HG03039 (cell line): ENCODE results near the gene MORN5.

Experiments used
- ATAC-seq: cut with Tn5 transposase; IDR thresholded peaks from one replicate; pipeline ENCODE4 v1.9.1; 2021; ENCODE audit warnings: mild to moderate bottlenecking, moderate library complexity; ENCODE audit not compliant: unreplicated experiment

MORN5 gene

GRCh38 chr9:122143296-122143695 is 16.4 kb upstream of the MORN5 start:
- no peak for ATAC-seq

DNA sequence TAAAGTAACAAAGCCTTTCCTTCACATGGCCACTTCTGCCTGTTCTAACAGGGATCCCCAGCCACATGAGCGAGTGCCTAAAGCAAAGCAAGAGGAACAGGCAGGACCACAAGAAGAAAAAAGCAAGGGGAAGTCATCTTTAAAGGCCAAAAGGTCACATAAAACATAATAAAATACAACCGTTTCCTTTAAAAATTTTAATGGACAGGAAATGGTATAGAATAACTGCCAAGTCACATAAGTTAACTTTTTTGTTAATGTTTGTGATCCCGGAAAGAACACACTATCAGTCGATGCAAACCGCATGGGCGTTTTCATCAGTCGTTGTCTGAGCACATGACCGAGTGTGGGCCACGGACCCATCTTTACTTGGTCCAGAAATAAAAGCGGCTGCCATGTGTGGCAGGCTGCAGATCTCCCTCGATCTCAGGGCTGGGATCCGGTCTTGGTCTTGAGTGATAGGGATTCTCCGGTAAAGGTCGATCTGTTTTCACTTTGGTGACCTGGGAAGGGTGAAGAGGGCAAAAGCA is 15.8 kb upstream of the MORN5 start:
- ATAC-seq, result no peak

DNA sequence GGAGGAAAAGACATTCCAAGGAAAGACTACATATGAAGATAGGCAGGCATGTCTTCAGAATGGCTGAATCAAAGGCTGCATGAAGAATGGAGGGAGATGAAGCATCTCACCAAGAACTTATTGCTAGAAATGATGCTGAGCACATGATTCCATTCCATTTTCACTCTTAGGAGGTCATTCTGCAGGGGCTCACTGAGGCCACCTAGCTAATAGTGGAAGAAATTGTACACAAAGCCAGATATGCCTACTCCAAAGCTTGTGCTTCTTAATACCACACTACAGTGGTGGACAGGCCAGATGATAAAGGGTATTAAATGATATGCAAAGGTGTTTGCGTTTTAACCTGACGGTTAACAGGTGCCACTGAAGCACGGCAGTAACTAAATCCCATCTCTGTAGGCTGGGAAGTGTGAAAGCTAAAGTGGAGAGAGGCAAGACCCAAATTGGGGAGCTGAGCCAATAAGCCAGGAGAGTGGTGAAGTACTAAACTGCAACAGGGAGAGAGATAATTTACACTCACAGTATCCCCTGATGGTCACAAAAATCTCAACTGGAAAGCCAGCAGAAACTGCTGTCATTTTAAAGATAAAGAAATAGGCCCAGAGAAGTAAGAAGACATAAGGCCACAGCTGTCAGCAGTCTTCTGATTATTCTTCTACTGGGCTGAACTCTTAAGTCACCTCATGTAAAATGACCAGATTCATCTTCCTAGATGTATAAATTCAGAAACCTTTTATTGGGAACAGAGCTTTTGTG is 14.7 kb upstream of the MORN5 start:
- ATAC-seq, result no peak

DNA sequence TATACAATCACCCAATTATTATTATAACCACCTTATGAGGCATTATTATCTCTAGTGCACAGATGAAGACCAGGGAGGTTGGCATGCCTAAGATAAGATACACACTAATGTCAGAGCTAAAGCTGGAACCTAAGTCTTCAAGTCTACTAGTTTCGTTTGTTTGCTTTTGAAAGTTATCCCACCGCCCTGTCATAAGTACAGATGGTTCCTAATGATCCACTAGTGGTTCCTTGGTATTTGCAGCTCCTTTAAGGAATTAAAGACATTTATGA is 14.2 kb upstream of the MORN5 start:
- ATAC-seq, result no peak

DNA sequence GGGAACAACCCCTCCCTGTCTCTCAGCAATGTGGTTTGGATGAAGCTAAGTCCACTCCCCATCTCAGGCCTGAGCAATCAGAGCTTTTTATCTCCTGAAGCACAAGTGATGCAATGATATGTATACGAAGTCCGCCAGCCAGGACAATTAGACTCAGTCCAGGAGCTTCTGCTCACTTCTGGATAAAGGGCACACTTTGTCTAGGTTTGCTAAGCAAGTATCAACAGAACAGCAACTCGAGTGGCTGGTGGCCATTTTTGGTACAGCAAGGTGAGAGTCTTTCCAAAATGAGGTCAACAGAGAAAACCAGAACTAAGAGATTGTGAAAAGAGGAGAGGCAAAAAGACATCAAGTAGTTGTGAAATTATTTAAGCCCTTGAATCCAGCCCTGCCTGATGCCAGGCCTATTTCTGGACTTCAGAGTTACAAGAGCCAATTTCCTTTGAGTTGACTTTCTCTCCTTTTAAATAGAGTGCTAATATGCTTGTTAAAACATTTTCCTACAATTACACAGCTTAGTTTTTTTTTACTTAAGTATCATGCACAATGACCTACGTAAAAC is 8.4 kb upstream of the MORN5 start:
- no peak for ATAC-seq

- no peak for ATAC-seq
These were observed 3.9 kb upstream of the MORN5 start for GRCh38 chr9:122155796-122156195.

DNA sequence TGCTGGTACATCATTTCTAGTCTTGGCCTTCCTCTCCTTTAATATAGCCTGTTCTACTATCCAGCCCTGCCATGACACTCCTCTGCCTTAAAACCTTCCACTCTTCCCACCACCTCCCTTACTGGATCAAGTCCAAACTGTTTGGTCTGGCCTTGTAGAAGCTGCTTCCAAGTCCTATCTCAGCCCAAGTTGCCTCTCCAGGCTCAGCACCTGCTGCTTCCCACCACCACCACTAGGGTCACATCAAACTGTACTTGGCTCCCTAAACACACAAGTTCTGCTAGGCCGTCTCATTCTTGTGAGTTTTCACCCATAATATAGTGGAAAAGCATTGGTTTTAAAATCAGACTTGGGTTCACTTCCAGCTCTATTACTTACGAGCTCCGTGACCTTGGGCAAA is 1.5 kb upstream of the MORN5 start:
- ATAC-seq, result no peak

- ATAC-seq, result no peak
These were observed 178 bp downstream of the MORN5 start for GRCh38 chr9:122159925-122160246.

DNA sequence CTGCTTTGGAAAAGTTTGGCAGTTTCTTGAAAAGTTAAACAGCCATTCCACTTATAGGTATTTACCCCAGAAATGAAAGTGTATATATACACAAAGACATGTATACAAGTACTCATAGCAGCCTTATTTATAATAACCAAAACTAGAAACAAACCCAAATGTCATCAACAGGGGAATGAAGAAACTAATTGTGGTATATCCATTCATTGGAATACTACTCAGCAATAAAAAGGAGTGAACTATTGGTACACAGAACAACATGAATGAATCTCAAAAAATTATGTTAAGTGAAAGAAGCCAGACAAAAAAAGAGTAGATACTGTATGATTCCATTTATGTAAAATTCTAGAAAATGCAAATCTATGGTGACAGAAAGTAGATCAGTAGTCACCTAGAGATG is 2.7 kb downstream of the MORN5 start:
- no peak for ATAC-seq

- no peak for ATAC-seq
These were observed 4.6 kb downstream of the MORN5 start for GRCh38 chr9:122164286-122164685.

- ATAC-seq, result no peak
These were observed 8.6 kb downstream of the MORN5 start for GRCh38 chr9:122168356-122168755.

- no peak for ATAC-seq
These were observed 12.4 kb downstream of the MORN5 start for GRCh38 chr9:122172131-122172530.

- ATAC-seq, result no peak
These were observed 14.0 kb downstream of the MORN5 start for GRCh38 chr9:122173670-122174069.

- ATAC-seq, result no peak
These were observed 17.2 kb downstream of the MORN5 start for GRCh38 chr9:122176916-122177315.

DNA sequence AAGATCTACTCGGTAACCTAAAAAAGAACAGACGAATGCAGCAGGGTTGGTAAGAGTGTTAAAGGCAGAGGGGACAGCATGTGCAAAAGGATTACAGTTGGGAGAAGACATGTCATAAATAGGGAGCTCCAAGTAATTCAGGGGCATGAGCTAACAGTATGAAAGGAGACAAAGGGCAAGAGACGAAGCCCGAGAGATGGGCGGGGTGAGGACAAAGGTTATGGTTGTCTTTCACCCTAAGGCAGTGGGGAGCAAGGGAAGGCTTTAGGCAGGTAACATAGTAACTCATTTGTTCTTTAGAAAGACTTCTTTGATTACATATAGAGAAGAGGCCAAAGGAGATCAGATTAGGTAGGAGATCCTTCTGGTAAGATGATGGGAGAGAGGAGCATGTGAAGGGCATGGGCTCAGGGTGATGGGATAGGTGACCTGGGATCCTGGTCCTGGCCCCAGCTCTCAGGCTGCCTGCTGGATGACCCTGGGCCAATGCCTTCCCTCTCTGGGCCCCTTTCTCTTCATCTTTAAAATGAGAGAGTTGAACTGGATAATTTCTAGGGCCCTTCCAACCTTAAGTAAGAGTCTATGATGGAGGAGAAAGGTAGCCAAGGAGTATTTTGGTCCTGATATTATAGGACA is 19.5 kb downstream of the MORN5 start:
- no peak for ATAC-seq

DNA sequence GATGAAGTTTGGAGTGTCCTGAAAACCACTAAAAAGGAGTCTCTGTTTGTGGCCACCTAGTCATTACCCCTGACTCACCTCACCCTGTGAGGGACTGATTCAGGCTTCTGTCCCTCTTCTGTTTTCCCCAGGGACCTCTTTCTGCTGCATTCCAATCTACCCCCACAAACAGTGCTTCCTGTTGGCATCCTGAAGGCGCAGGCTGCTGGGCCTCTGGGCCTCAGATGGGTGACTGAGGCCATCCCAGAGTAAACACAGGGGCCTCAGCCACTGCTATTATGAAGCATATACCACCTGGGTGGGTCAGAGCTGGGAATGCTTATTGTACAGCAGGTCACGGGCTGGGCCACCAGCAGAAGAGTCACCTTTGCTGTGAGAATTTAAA is 20.0 kb downstream of the MORN5 start:
- ATAC-seq, result no peak

DNA sequence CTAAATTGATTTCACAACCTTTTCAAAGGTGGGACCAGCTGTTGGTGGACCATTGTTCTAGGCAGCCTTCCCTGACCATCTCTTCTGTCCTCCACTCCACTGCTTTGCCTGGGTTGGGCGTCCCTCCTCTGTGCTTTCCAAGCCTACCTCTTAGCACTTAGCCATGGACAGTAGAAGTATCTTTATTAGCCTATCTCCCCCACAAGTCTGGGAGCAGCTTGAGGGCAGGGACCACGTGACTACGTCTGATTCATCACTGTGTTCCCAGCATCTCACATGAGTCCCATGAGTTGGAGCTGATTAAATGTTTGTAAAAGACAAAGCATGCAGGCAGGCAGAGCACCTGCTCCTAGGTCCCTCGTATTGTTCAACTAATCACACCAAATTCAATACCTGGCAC is 20.9 kb downstream of the MORN5 start:
- ATAC-seq, result no peak

DNA sequence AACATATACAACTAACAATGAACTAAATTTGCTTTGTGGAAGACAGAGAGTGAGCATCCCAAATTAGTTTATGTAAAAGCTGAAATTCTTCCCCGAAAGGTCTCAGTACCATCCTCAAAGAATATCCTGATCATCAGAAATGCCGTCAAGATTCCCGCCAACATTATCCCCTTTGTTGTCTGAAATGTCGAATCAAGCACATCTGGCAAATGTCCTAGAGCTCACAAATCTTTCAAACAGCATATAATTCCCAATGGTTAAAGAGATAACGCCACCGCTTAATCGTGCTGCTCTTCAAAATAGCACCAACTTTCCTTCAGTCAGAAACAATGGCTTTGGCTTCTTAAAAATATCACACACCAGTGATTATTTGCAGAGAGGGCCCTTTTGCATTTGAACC is 23.8 kb downstream of the MORN5 start:
- no peak for ATAC-seq

GRCh38 chr9:122184551-122184950 is 24.8 kb downstream of the MORN5 start:
- ATAC-seq, result no peak

GRCh38 chr9:122186301-122186700 is 26.6 kb downstream of the MORN5 start:
- no peak for ATAC-seq

- ATAC-seq, result no peak
These were observed 27.2 kb downstream of the MORN5 start for GRCh38 chr9:122186777-122187470.

DNA sequence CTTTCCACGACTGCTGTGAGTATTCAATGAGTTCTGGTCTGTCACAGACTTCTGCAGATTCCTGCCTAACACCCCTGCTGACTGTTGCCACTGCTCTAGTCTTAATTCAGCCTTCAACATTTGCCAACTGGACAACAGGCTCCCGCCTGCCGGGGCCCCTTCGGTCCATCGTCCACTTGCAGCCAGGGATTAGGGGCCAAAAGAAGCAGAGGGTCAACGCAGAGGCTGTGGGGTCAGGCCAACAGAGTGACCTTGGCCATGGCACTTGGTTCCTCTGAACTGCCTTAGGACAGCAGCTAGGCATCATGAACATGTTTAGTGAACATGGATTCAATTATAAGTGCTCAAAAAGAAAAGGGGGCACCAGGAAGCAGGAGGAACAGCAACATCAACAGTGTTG is 28.7 kb downstream of the MORN5 start:
- no peak for ATAC-seq
